Ovary (tissue), 9 donors: Measurements from ENCODE around the gene ESPN. TPM values are rescaled to one million over a fixed set of nuclear protein-coding genes. Genes with fewer than 3 reads are reported as not detected.
"Not testable (repeated sequence)": the region's sequence is repeated elsewhere in the genome, so short reads cannot be mapped to it uniquely, and the experiment has no call there.

Experiments
- DNase-seq, 5 donors: peaks; one replicate each; pipeline ENCODE4 v3.0.0-alpha.2; 2019 to 2020
- H3K27ac ChIP-seq, 2 donors: fragments of 200-600 bp; one replicate each; pipeline versions ENCODE4 v1.5.1 to v1.8.0; 2019 to 2022
- H3K27me3 ChIP-seq: fragments of 200-600 bp; one replicate; pipeline ENCODE4 v1.8.0; 2022
- H3K36me3 ChIP-seq: fragments of 200-600 bp; sonication (generic); one replicate; pipeline ENCODE4 v1.5.1; 2019
- H3K4me1 ChIP-seq: one replicate; pipeline ENCODE4 v1.8.1; 2013; ENCODE audit warnings: mild to moderate bottlenecking, moderate library complexity; ENCODE audit not compliant: insufficient read depth
- H3K4me3 ChIP-seq: fragments of 200-600 bp; sonication (generic); one replicate; pipeline ENCODE4 v1.5.1; 2017
- H3K9me3 ChIP-seq, 2 donors: fragments of 200-600 bp in 1 of 2; sonication (generic) in 1 of 2; one replicate each; pipeline versions ENCODE4 v1.5.1 to v1.8.1; 2013 to 2019; ENCODE audit warnings: mild to moderate bottlenecking in 1 of 2, moderate library complexity in 1 of 2
- CTCF ChIP-seq, 3 donors: fragments of 450-650 bp in 2 of 3; fragments of 200-600 bp in 1 of 3; IDR thresholded peaks; one replicate each; pipeline versions ENCODE4 v1.5.1 to v1.8.0; 2016 to 2022; ENCODE audit warnings: antibody characterized with exemption in 3 of 3, mild to moderate bottlenecking in 1 of 3
- EP300 ChIP-seq: sonication (generic); formaldehyde crosslinking; IDR thresholded peaks from one replicate; pipeline ENCODE4 v1.6.1; 2017; ENCODE audit warnings: antibody characterized with exemption
- POLR2A ChIP-seq: fragments of 450-650 bp; IDR thresholded peaks from one replicate; pipeline ENCODE4 v1.6.1; 2017; ENCODE audit warnings: antibody characterized with exemption, mild to moderate bottlenecking, moderate library complexity
- WGBS, 3 donors: extraction: QIAGEN DNeasy Blood & Tissue Kit in 1 of 3; methylation state at CpG; one replicate each; pipeline versions ENCODE4 v1.1.5 to v1.1.7; 2013 to 2017; 5-methylcytosine and 5-hydroxymethylcytosine counted together
- intact Hi-C, 4 donors: fragments of 100-400 bp; cut with DNase I; formaldehyde crosslinking; loops; one replicate each; pipeline versions ENCODE4 v1.11.0 to v1.15.1; 2022 to 2023
- polyA plus RNA-seq, 2 donors: library from polyadenylated mRNA; stranded (reverse); fragments of 200-250 nt in 1 of 2; fragments of 350-450 nt in 1 of 2; fragmentation: Illumina TruSeq in 1 of 2; extraction: RNeasy Lipid Tissue Mini Kit (QIAGEN cat#74804) in 1 of 2; gene quantifications; one replicate each; pipeline ENCODE4 v1.2.3, GENCODE V29; 2013 to 2014
- total RNA-seq, 7 donors: library from RNA; depleted of rRNA in 2 of 7; stranded (reverse); fragments of >200 nt in 2 of 7; fragmentation: NEBNext Ultra II Directional in 3 of 7; extraction: Animal tissue kit (Norgen Biotek cat#: 25700) in 3 of 7; gene quantifications; one replicate each; pipeline versions ENCODE4 v1.1.0 to v1.2.4, GENCODE V29; 2016 to 2023
- donor health status: DM: no; HTN: no; CAD: no; lungs with moderate emphysema.
- donor health status: DM: no; HTN: no; CAD: no.
- donor health status: Bipolar disorder and iron deficiency.
- donor health status: DM: yes; HTN: yes; CAD: no.
- donor health status: DM: no; HTN: no; CAD: no.
- donor health status: DM: yes; HTN: yes; CAD: no.

The ESPN gene
- total and polyA plus RNA-seq, 9 donors, result 0.11 to 46.2 (median 1.5) TPM; not detected in 1

- H3K4me3 ChIP-seq, result peak overlapping the region; percentile 65
- no peaks in the 10 kb centered on the region for H3K36me3 ChIP-seq
- peaks cover 3% of the 10 kb centered on the region for H3K4me1 ChIP-seq
- no peaks in the 10 kb centered on the region for H3K27me3 ChIP-seq
- no peaks in the 10 kb centered on the region for H3K9me3 ChIP-seq
- no peak for DNase-seq
- 27 to 45% (median 34%) methylated on average over 6 of the region's 6 CpGs for WGBS, 3 donors
- TF ChIP-seq CTCF (IDR thresholded peaks at IDR 0.05) (no peak), POLR2A (no peak), EP300 (no peak)
- intact Hi-C loops, result loop anchor here in 1 of 4 donors (10.0 kb wide), 1 partner anchor 64 kb away; the partner anchor contains the start of genes NOL9 and TAS1R1
- no peak overlapping the region for H3K27ac ChIP-seq
These were observed 66.5 kb downstream of the ESPN start for GRCh38 chr1:6491081-6491449.

- WGBS, 3 donors, result 63 to 76% (median 65%) methylated on average over 6 of the region's 6 CpGs
- Histone ChIP-seq H3K9me3 (no peaks in the 10 kb centered on the region), H3K36me3 (no peaks in the 10 kb centered on the region), H3K27ac (no peak within 1 kb of the TSS), H3K4me1 (peaks cover 3% of the 10 kb centered on the region), H3K27me3 (no peaks in the 10 kb centered on the region), H3K4me3 (peak within 1 kb of the TSS; percentile 65)
- intact Hi-C loops, result loop anchor here in 1 of 4 donors (10.0 kb wide), 1 partner anchor 63 kb away; the partner anchor contains the start of genes NOL9 and TAS1R1
- TF ChIP-seq EP300, result no peak
- no peak for TF ChIP-seq CTCF (IDR thresholded peaks at IDR 0.05)
- TF ChIP-seq POLR2A, result no peak
- DNase-seq, result no peak
These were observed 66.9 kb downstream of the ESPN start, which contains the start of gene PLEKHG5 for GRCh38 chr1:6491480-6491962. TSS of gene PLEKHG5 (minus strand) at chr1:6491667. CDS start at chr1:6477571, 14,096 bp downstream.

- Histone ChIP-seq H3K36me3 (no peaks in the 10 kb centered on the region), H3K9me3 (no peaks in the 10 kb centered on the region), H3K4me3 (no peak overlapping the region), H3K27ac (no peak overlapping the region), H3K27me3 (no peaks in the 10 kb centered on the region), H3K4me1 (peaks cover 3% of the 10 kb centered on the region)
- intact Hi-C loops, result loop anchor here in 1 of 4 donors (10.0 kb wide), 1 partner anchor 63 kb away; the partner anchor contains the start of genes NOL9 and TAS1R1
- DNase-seq, result peak in 1 of 5 donors; percentile 32
- WGBS, 3 donors, result 66 to 71% (median 71%) methylated on average over 10 of the region's 10 CpGs
- TF ChIP-seq POLR2A (no peak), EP300 (no peak), CTCF (IDR thresholded peaks at IDR 0.05) (no peak)
These were observed 67.4 kb downstream of the ESPN start for GRCh38 chr1:6491966-6492365.

GRCh38 chr1:6493834-6494223, 69.3 kb downstream of the ESPN start:
- H3K36me3 ChIP-seq, H3K9me3 ChIP-seq, DNase-seq, H3K4me1 ChIP-seq, H3K4me3 ChIP-seq, H3K27me3 ChIP-seq, H3K27ac ChIP-seq: not testable (repeated sequence)
- 89 to 96% (median 90%) methylated on average over 3 to 4 of the region's 4 CpGs for WGBS, 3 donors
- intact Hi-C loops, result loop anchor here in 1 of 4 donors (10.0 kb wide), 1 partner anchor 61 kb away; the partner anchor contains the start of genes NOL9 and TAS1R1

- no peaks in the 10 kb centered on the region for H3K9me3 ChIP-seq
- H3K27ac ChIP-seq, result no peak overlapping the region
- peaks cover 3% of the 10 kb centered on the region for H3K4me1 ChIP-seq
- H3K36me3 ChIP-seq, result no peaks in the 10 kb centered on the region
- TF ChIP-seq EP300 (no peak), CTCF (IDR thresholded peaks at IDR 0.05) (no peak), POLR2A (no peak)
- H3K4me3 ChIP-seq, result no peak overlapping the region
- DNase-seq, result no peak
- H3K27me3 ChIP-seq, result no peaks in the 10 kb centered on the region
- intact Hi-C loops, result loop anchor here in 1 of 4 donors (10.0 kb wide), 1 partner anchor 60 kb away; the partner anchor contains the start of genes NOL9 and TAS1R1
- 91 to 96% (median 92%) methylated on average over 4 of the region's 4 CpGs for WGBS, 3 donors
These were observed 70.1 kb downstream of the ESPN start for GRCh38 chr1:6494627-6495026.
